Tibial nerve (tissue), 4 donors: ENCODE data around the gene MYO1H.

Experiments
- EP300 ChIP-seq, 2 donors: sonication (generic); formaldehyde crosslinking; IDR thresholded peaks; one replicate each; pipeline ENCODE4 v1.6.1; 2017; ENCODE audit warnings: antibody characterized with exemption in 2 of 2, mild to moderate bottlenecking in 1 of 2
- POLR2A ChIP-seq, 2 donors: fragments of 450-650 bp; IDR thresholded peaks; one replicate each; pipeline ENCODE4 v1.6.1; 2017; ENCODE audit warnings: antibody characterized with exemption in 2 of 2, mild to moderate bottlenecking in 2 of 2, moderate library complexity in 2 of 2
- TF ChIP-seq, protein P1 (sequence below), 5 experiments: fragments of 200-600 bp in 3 of 5; fragments of 450-650 bp in 2 of 5; sonication (generic) in 3 of 5; IDR thresholded peaks; one replicate each; pipeline ENCODE4 v1.5.1; 2016 to 2019; ENCODE audit warnings: antibody characterized with exemption in 5 of 5, mild to moderate bottlenecking in 3 of 5, moderate library complexity in 2 of 5

- TF ChIP-seq, protein P1, sequence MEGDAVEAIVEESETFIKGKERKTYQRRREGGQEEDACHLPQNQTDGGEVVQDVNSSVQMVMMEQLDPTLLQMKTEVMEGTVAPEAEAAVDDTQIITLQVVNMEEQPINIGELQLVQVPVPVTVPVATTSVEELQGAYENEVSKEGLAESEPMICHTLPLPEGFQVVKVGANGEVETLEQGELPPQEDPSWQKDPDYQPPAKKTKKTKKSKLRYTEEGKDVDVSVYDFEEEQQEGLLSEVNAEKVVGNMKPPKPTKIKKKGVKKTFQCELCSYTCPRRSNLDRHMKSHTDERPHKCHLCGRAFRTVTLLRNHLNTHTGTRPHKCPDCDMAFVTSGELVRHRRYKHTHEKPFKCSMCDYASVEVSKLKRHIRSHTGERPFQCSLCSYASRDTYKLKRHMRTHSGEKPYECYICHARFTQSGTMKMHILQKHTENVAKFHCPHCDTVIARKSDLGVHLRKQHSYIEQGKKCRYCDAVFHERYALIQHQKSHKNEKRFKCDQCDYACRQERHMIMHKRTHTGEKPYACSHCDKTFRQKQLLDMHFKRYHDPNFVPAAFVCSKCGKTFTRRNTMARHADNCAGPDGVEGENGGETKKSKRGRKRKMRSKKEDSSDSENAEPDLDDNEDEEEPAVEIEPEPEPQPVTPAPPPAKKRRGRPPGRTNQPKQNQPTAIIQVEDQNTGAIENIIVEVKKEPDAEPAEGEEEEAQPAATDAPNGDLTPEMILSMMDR (IDR thresholded peaks at IDR 0.05): no peak
- TF ChIP-seq POLR2A (IDR thresholded peaks at IDR 0.05) (no peak), EP300 (IDR thresholded peaks at IDR 0.05) (no peak)
Measured at GRCh38 chr12:109493090-109493489, 145.4 kb downstream of the MYO1H start.
